A549 (cell line): ENCODE data around the gene DUSP10.

Source experiments
- EP300 ChIP-seq, 2 experiments: fragments of >200 bp; sonication (Bioruptor Twin); formaldehyde crosslinking; IDR thresholded peaks; 2 replicates in 1 of 2; 3 replicates in 1 of 2; pipeline ENCODE4 v1.6.1; 2016 to 2017
- FOSL2 ChIP-seq, 2 experiments: fragments of 450-650 bp in 1 of 2; fragments of >200 bp in 1 of 2; sonication (Bioruptor Twin) in 1 of 2; formaldehyde crosslinking; IDR thresholded peaks; 2 replicates each; pipeline versions ENCODE4 v1.5.0 to v1.6.1; 2016 to 2020; ENCODE audit warnings: mild to moderate bottlenecking in 1 of 2, moderate library complexity in 1 of 2
- JUNB ChIP-seq: fragments of >200 bp; sonication (Bioruptor Twin); formaldehyde crosslinking; IDR thresholded peaks from 2 replicates; pipeline ENCODE4 v1.6.1; 2016
- MAFK ChIP-seq: fragments of 450-650 bp; IDR thresholded peaks from 2 replicates; pipeline ENCODE4 v1.6.1; 2014; ENCODE audit not compliant: partially characterized antibody
- POLR2A ChIP-seq: IDR thresholded peaks from 2 replicates; pipeline ENCODE4 v1.6.1; 2012; ENCODE audit warnings: mild to moderate bottlenecking, low read length
- RCOR1 ChIP-seq: fragments of 150-350 bp; IDR thresholded peaks from 2 replicates; pipeline ENCODE4 v1.6.1; 2014; ENCODE audit warnings: antibody characterized with exemption, low read length, low read depth
- TF ChIP-seq, protein P1 (sequence below): fragments of >200 bp; sonication (Bioruptor Twin); formaldehyde crosslinking; IDR thresholded peaks from 3 replicates; pipeline ENCODE4 v1.5.1; 2016
- TF ChIP-seq, protein P2 (sequence below): fragments of 450-650 bp; IDR thresholded peaks from 2 replicates; pipeline ENCODE4 v1.6.1; 2014; ENCODE audit warnings: antibody characterized with exemption

DNA sequence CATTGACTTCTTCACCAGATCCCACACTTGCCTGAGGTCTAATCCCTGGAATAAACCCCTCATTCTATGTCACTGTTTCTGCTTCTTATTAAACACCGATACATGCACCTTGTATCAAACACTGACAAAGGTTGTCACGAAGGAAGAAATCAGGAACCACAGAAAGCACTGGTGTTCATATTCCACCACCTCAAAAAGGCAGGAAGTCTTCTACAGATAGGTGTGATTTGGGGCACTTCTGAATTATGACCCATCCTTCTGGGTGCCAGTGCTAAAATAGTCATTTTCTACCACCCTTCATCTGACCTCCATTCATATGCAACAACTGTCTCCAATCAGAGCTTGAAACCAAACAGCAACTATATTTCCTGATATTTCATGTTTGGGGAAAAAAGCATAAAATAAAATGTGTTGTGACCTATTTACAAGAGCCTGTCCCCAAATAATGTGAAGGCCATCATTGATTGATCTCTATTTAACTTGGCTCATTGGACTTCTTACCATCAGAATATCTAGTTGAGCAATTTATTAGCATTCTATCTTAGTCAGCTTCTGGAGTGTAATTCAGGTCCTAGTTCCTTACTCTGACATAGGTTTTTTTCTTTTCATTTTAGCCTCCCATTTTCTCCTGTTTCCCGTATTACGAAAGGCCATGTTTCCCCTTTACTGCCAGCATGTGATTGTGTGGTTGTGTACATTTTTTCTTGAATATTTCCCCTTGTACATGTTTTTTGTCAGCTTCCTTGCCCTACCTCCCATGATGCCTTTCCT, 43.1 kb downstream of the DUSP10 start:
- TF ChIP-seq, protein P1, sequence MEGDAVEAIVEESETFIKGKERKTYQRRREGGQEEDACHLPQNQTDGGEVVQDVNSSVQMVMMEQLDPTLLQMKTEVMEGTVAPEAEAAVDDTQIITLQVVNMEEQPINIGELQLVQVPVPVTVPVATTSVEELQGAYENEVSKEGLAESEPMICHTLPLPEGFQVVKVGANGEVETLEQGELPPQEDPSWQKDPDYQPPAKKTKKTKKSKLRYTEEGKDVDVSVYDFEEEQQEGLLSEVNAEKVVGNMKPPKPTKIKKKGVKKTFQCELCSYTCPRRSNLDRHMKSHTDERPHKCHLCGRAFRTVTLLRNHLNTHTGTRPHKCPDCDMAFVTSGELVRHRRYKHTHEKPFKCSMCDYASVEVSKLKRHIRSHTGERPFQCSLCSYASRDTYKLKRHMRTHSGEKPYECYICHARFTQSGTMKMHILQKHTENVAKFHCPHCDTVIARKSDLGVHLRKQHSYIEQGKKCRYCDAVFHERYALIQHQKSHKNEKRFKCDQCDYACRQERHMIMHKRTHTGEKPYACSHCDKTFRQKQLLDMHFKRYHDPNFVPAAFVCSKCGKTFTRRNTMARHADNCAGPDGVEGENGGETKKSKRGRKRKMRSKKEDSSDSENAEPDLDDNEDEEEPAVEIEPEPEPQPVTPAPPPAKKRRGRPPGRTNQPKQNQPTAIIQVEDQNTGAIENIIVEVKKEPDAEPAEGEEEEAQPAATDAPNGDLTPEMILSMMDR = no peak
- no peak for TF ChIP-seq RCOR1
- no peak for TF ChIP-seq POLR2A
- no peak for TF ChIP-seq FOSL2 (IDR thresholded peaks at IDR 0.05)
- TF ChIP-seq FOSL2 (CRISPR knock-in tag; IDR thresholded peaks at IDR 0.05) = no peak
- no peak for TF ChIP-seq JUNB
- TF ChIP-seq EP300 (IDR thresholded peaks at IDR 0.05) = no peak
- TF ChIP-seq, protein P2, sequence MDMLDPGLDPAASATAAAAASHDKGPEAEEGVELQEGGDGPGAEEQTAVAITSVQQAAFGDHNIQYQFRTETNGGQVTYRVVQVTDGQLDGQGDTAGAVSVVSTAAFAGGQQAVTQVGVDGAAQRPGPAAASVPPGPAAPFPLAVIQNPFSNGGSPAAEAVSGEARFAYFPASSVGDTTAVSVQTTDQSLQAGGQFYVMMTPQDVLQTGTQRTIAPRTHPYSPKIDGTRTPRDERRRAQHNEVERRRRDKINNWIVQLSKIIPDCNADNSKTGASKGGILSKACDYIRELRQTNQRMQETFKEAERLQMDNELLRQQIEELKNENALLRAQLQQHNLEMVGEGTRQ = no peak
- TF ChIP-seq MAFK = no peak
